SJCRH30 (cell line): ENCODE data around the gene GUCY2D. TPM values are rescaled to one million over a fixed set of nuclear protein-coding genes. Genes with fewer than 3 reads are reported as not detected.
"Not testable (repeated sequence)": the region's sequence is repeated elsewhere in the genome, so short reads cannot be mapped to it uniquely, and the experiment has no call there.

Experiments
- DNase-seq, 2 experiments: peaks; one replicate each; pipeline ENCODE4 v3.0.0-alpha.2; 2015 to 2020
- H3K27ac ChIP-seq: fragments of 250-450 bp; sonication (Bioruptor Pico); 2 replicates; pipeline ENCODE4 v1.5.1; 2020; ENCODE audit warnings: mild to moderate bottlenecking, moderate library complexity
- H3K27me3 ChIP-seq: fragments of 250-450 bp; sonication (Bioruptor Pico); 2 replicates; pipeline ENCODE4 v1.5.1; 2020; ENCODE audit warnings: mild to moderate bottlenecking, moderate library complexity
- H3K36me3 ChIP-seq: fragments of 250-450 bp; sonication (Bioruptor Pico); 2 replicates; pipeline ENCODE4 v1.5.1; 2020; ENCODE audit warnings: mild to moderate bottlenecking, moderate library complexity
- H3K4me1 ChIP-seq: fragments of 250-450 bp; sonication (Bioruptor Pico); 2 replicates; pipeline ENCODE4 v1.5.1; 2020; ENCODE audit warnings: mild to moderate bottlenecking, moderate library complexity
- H3K4me3 ChIP-seq: fragments of 250-450 bp; sonication (Bioruptor Pico); 2 replicates; pipeline ENCODE4 v1.5.1; 2020; ENCODE audit warnings: mild to moderate bottlenecking, moderate library complexity
- H3K9me3 ChIP-seq: fragments of 250-450 bp; sonication (Bioruptor Pico); replicated peaks from 2 replicates; pipeline ENCODE4 v1.5.1; 2020; ENCODE audit warnings: mild to moderate bottlenecking, moderate library complexity
- total RNA-seq: library from RNA; depleted of rRNA; stranded (reverse); fragments of >200 nt; shearing (Covaris generic); gene quantifications from 2 replicates; pipeline ENCODE4 v1.2.3, GENCODE V29; 2014; rRNA removed

GUCY2D gene
- total RNA-seq = not detected in 2 replicates

DNA sequence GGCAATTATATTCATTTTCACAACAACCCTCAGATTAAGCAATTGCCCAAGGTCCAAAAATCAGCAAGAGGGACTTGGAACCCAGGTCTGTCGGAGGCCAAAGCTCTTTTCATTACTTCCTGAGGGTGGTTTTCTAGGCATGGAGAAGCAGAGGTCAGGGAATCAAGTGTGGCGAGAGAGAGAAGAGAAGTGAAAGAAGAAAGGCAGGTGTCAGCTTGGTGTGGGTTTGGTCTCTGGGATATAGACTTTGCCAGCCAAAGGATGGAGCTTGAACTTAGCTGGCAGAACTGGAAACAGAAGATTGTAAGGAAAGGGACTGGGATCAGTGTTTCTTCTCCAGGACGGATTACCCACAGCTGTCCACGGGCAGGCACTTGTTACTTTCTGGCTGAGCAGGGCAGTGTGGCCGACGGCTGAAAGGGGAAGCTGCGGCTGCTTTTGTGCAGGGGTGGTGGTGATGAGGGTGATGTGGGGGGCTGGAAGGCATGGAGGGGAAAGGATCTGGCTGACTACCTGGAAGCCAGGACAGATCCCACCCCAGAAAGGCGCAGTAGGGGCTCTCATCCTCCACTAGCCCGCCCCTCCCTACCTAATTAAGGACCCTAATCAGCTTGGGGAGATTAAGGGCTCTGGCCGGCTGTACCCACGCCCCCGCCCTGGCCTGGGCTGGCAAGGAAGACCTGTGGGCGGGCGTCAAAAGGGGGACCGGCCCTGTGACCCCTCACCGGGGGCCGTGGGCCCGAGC lies at the start of gene GUCY2D:
Gene GUCY2D (plus strand): TSS at position 640 of the 745 bp plus-strand sequence. CDS start 433 bp downstream, outside the sequence.
- H3K4me1 ChIP-seq = no peaks in the 10 kb centered on the region
- DNase-seq = no peak
- no peak within 1 kb of the TSS for H3K27ac ChIP-seq
- no peaks in the 10 kb centered on the region for H3K9me3 ChIP-seq
- H3K27me3 ChIP-seq = no peaks in the 10 kb centered on the region
- no peak within 1 kb of the TSS for H3K4me3 ChIP-seq
- no peaks in the 10 kb centered on the region for H3K36me3 ChIP-seq

DNA sequence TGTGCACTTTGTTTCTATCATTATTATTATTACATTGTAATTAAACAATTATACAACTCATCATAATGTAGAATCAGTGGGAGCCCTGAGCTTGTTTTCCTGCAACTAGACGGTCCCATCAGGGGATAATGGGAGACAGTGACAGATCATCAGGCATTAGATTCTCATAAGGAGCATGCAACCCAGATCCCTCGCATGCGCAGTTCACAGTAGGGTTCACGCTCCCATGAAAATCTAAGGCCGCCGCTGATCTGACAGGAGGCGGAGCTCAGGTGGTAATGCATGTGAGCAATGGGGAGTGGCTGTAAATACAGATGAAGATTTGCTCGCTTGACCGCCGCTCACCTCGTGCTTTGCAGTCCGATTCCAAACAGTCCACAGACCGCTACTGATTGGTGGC lies 49.1 kb upstream of the GUCY2D start:
- not testable (repeated sequence) for DNase-seq, H3K27me3 ChIP-seq, H3K27ac ChIP-seq, H3K9me3 ChIP-seq, H3K4me1 ChIP-seq, H3K36me3 ChIP-seq, H3K4me3 ChIP-seq

DNA sequence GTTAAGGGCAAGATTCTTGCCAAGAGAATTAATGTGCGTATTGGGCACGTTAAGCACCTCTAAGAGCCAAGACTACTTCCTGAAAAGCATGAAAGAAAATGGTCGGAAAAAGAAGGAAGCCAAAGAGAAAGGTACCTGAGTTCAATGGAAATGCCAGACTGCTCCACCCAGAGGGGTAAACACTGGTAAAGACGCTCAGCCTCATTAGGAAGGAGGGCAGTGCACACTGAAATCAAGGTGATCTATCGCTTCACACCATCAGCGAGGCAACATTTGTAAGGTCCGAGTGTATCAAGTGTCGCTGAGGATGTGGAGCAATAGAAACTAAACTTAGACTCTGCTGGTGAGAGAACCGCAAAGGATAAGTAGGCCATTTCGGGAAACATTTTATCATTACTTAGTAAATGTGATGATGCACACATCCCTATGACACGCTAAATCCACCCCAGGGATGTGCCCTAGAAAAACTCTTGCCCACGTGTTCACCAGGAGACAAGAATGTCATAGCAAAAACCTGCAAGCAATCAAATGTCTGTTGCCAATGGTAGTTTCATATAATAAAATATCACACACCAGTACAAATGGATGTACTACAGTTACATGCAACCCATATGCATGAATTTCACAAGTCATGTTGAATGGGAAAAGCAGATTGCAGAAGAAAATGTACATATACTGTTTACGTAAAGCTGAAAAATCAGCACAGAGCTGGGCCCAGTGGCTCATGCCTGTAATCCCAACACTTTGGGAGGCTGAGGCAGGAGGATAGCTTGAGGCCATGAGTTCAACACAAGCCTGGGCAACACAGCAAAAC lies 46.8 kb upstream of the GUCY2D start:
- H3K4me3 ChIP-seq = no peak overlapping the region
- no peaks in the 10 kb centered on the region for H3K4me1 ChIP-seq
- no peak overlapping the region for H3K27ac ChIP-seq
- no peaks in the 10 kb centered on the region for H3K27me3 ChIP-seq
- no peak for DNase-seq
- H3K36me3 ChIP-seq = no peaks in the 10 kb centered on the region
- H3K9me3 ChIP-seq = no peaks in the 10 kb centered on the region

DNA sequence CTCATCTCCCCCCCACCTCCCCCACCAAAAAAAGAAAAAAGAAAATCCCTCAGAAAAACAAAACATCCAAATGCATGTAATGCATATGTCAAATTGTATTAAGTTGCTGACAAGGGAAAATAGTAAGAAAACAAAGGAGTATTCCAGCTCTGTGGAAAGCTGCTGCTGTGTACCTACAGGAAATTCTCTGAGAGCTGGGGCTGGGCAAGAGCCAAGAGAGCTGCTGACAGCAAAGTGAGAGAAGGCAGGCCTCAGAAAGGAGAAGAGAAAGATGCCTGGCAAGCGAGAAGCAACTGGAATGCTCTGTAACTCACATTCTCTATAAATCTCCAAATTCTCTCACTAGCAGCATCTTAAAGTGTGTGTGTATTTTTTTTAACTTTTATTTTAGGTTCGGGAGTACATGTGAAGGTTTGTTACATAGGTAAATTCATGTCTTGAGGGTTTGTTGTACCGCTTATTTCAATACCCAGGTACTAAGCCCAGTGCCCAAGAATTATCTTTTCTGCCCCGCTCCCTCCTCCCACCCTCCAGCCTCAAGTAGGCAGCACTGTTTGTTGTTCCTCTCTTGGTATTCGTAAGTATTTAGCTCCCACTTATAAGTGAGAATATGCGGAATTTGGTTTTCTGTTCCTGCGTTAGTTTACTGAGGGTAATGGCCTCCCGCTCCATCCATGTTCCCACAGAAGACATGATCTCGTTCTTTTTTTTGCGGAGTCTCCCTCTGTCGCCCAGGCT lies 46.0 kb upstream of the GUCY2D start:
- Histone ChIP-seq H3K27ac (no peak overlapping the region), H3K9me3 (no peaks in the 10 kb centered on the region), H3K4me1 (no peaks in the 10 kb centered on the region), H3K4me3 (no peak overlapping the region), H3K36me3 (no peaks in the 10 kb centered on the region), H3K27me3 (no peaks in the 10 kb centered on the region)
- DNase-seq = no peak

DNA sequence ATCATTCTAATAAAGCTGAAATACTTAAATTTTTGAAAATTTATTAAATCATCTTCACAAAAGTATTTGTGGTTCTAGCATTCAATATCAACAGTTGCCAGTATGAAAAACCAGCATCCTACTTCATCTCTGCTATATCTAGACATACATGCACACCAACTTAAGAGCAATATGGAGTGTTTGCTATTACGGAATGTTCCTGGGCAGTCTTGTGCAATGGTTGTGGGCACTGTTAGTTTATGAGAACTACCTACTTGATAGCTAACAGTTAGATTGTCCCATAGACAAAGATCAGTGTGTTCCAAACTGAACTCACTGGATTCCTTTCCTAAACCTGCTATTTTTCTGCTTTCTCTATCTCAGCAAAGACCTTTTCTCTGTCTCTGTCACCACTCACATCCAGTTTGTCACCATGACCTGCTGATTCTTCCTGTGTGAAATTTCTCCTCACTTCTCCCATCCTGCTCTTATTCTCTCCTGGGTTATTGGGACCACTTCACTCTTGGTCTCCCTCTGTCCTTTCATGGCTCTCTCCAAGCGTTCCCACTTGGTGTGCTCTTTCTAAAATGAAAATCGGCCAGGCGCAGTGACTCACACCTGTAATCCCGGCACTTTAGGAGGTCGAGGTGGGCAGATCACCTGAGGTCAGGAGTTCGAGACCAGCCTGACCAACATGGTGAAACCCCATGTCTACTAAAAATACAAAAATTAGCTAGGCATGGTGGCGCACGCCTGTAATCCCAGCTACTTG lies 42.7 kb upstream of the GUCY2D start:
- no peaks in the 10 kb centered on the region for H3K27me3 ChIP-seq
- no peaks in the 10 kb centered on the region for H3K4me1 ChIP-seq
- H3K36me3 ChIP-seq = no peaks in the 10 kb centered on the region
- no peak overlapping the region for H3K27ac ChIP-seq
- H3K9me3 ChIP-seq = no peaks in the 10 kb centered on the region
- H3K4me3 ChIP-seq = no peak overlapping the region
- DNase-seq = no peak

DNA sequence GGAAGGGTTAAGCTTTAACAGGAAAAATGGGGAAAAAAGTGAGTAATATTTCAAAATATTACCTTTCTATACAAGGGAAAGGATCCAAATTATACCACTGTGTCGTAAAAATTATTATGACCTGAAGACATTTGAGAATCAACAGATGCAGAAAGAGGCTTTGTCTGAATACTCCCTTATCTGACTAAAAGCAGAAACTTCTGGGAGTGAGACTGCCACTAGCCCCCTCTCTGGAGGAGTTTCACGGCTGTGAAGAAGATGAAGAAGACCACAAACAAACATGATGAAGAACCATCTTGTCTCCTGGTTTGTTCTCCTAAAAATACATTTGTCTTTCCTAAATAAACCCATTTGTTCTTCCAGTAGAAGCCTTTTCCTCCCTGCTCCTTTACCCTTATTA lies 41.0 kb upstream of the GUCY2D start:
- no peaks in the 10 kb centered on the region for H3K4me1 ChIP-seq

DNA sequence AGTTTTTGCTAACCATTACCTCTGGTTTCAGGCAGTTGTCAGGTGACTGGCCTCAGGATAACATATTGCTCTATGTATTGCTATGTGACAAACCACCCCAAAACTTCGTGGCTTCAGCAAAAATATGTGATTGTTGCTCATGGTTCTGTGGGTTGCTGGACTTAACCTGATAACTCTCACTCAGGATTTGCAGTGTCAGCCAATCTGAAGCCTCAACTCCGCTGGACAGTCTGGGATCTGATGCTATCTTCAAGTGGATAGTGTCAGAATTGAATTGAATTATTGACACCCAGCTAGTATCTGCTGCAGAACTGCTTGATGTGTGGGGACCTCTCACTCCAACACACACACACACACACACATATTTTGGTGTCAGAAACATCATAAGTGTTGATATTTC lies 34.7 kb upstream of the GUCY2D start:
- H3K4me3 ChIP-seq = no peak overlapping the region

More for the DNA sequence above, 41.0 kb upstream of the GUCY2D start:
- H3K27me3 ChIP-seq = no peaks in the 10 kb centered on the region
- H3K4me3 ChIP-seq = no peak overlapping the region
- H3K9me3 ChIP-seq = no peaks in the 10 kb centered on the region
- H3K27ac ChIP-seq = no peak overlapping the region
- no peaks in the 10 kb centered on the region for H3K36me3 ChIP-seq
- DNase-seq = no peak

DNA sequence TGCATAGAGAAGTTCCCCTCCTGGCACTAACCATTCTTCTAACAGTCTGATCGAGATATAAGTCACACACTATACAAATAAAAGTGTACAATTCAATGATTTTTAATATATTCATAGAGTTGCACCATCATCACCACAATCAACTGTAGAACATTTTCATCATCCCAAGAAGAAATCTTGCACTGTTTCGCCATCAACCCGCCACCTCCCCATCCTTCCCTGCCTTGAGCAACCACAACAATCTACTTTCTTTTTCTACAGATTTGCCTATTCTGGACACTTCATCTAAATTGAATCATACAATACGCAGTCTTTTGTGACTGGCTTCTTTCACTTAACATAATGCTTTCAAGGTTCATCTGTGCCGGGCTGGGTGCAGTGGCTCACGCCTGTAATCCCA lies 33.0 kb upstream of the GUCY2D start:
- DNase-seq = no peak
- Histone ChIP-seq H3K4me3 (no peak overlapping the region), H3K9me3 (no peaks in the 10 kb centered on the region), H3K4me1 (no peaks in the 10 kb centered on the region), H3K36me3 (no peaks in the 10 kb centered on the region), H3K27me3 (no peaks in the 10 kb centered on the region), H3K27ac (no peak overlapping the region)

More for the DNA sequence above, 34.7 kb upstream of the GUCY2D start:
- Histone ChIP-seq H3K4me1 (no peaks in the 10 kb centered on the region), H3K27me3 (no peaks in the 10 kb centered on the region), H3K27ac (no peak overlapping the region), H3K36me3 (no peaks in the 10 kb centered on the region), H3K9me3 (no peaks in the 10 kb centered on the region)
- no peak for DNase-seq

DNA sequence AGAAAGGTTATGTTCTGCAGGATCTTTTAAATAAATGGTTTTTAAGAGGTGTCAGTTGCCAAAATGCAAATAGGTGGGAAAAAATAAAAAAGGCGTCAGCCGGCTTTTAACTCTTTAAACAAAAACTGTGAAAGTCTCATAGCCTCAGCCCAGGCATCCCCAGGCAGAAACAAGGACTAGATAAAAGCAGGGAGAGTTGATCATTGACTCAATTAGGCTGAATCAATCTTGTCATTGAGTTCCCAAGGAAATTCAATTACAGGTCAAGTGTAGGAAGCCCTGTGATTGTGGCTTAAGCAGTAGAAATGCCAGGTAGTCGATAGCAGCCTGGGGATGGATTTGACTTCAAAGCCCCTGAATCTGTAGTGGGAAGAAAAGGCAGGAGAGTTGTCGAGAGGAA lies 30.8 kb upstream of the GUCY2D start:
- no peak for DNase-seq
- H3K27ac ChIP-seq = no peak overlapping the region
- no peaks in the 10 kb centered on the region for H3K36me3 ChIP-seq

DNA sequence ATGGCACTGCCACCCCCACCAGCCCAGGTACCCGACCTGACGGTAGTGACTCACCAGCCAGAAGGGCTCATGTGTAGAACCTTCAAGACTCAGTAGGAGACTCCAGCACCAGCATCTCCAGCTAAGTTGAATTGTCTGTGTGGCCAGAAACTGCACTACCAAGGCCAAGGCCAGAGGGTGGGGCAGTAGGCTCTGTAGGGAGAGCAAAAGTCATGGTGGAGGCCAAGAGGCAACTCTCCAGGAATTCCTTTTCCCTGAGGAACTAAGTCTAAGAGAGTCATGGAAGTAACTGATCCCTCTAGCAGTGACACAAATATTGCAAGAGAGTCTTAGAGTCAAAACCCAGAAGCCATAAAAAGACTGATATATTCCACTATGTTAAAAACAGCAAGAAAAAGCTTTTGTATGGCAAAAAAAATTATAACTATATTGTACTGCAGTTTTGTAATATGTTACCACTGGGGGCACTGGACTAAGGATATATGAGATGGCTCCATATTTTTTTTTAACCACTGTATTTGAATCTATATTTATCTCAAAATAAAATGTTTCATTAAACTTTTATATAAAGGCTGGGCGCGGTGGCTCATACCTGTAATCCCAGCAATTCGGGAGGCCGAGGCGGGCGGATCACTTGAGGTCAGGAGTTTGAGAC lies 30.2 kb upstream of the GUCY2D start:
- H3K27ac ChIP-seq = no peak overlapping the region
- no peak overlapping the region for H3K4me3 ChIP-seq
- no peaks in the 10 kb centered on the region for H3K9me3 ChIP-seq
- H3K27me3 ChIP-seq = no peaks in the 10 kb centered on the region
- H3K4me1 ChIP-seq = no peaks in the 10 kb centered on the region
- DNase-seq = no peak
- H3K36me3 ChIP-seq = no peaks in the 10 kb centered on the region

More for the DNA sequence above, 30.8 kb upstream of the GUCY2D start:
- no peak overlapping the region for H3K4me3 ChIP-seq
- H3K4me1 ChIP-seq = no peaks in the 10 kb centered on the region
- H3K9me3 ChIP-seq = no peaks in the 10 kb centered on the region
- no peaks in the 10 kb centered on the region for H3K27me3 ChIP-seq

DNA sequence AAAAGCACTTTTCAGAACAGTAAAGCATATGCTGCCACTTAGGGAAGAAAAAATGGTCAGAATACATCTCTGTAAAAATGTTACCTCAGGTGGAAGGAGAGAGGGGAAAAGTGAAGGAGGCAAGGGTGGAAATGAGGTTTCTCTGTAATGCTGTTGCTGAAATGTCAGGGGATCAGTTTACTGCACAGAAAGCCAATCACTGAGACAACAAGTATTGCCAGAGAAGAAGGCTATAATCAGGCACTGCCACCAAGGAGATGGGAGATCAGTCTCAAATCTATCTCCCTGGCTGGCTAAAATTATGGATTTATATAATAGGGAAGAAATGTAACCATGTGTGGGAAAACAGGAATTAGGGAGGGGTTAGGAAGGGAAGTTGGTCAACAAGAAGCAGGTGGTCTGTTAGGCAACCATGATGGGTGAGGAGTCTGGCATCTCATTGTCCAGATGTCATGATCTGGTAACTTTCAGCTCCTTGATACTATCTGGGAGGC lies 27.7 kb upstream of the GUCY2D start:
- H3K27ac ChIP-seq = no peak overlapping the region
- no peaks in the 10 kb centered on the region for H3K9me3 ChIP-seq
- no peaks in the 10 kb centered on the region for H3K4me1 ChIP-seq
- H3K4me3 ChIP-seq = no peak overlapping the region
- no peaks in the 10 kb centered on the region for H3K27me3 ChIP-seq
- H3K36me3 ChIP-seq = no peaks in the 10 kb centered on the region
- no peak for DNase-seq

DNA sequence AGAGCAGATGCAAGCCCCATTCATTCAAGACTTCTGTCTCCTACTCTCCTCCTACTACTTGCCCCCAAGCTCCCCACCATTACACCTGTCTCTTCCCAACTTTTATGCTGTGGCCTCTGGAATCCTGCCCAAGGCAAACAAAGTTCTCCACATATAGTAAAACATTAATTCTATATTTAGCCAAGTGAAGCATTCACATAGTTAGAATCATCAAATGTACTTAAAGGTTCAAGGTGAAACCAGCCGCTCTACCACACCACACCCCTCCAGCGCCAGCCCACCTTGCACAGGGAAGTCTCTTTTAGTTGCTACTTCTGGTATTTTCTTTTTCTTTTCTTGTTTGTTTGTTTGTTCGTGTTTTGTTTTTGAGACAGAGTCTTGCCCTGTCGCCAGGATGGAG lies 25.4 kb upstream of the GUCY2D start:
- no peaks in the 10 kb centered on the region for H3K9me3 ChIP-seq
- no peak for DNase-seq
- no peaks in the 10 kb centered on the region for H3K36me3 ChIP-seq
- H3K4me3 ChIP-seq = no peak overlapping the region
- no peak overlapping the region for H3K27ac ChIP-seq
- no peaks in the 10 kb centered on the region for H3K4me1 ChIP-seq
- no peaks in the 10 kb centered on the region for H3K27me3 ChIP-seq

DNA sequence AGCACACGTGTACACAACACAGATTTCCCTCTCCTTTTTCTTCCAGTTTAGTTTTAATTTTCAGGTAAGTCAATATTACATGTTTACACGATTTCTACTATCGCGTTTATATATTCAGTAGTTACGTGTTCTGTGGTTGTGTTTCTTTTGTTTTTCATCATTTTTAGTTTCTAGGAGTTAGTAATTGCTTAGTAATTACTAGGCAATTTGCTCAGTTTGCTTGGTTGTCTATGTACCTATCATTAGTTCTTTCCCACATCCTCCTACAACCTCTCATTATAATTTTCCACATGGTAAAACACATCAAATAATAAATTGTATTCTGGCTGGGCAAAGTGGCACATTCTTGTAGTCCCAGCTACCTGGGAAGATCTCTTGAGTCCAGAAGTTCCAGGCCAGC lies 24.6 kb upstream of the GUCY2D start:
- H3K27me3 ChIP-seq = no peaks in the 10 kb centered on the region
- no peaks in the 10 kb centered on the region for H3K9me3 ChIP-seq
- no peak overlapping the region for H3K4me3 ChIP-seq
- H3K4me1 ChIP-seq = no peaks in the 10 kb centered on the region
- DNase-seq = no peak
- H3K27ac ChIP-seq = no peak overlapping the region
- no peaks in the 10 kb centered on the region for H3K36me3 ChIP-seq

DNA sequence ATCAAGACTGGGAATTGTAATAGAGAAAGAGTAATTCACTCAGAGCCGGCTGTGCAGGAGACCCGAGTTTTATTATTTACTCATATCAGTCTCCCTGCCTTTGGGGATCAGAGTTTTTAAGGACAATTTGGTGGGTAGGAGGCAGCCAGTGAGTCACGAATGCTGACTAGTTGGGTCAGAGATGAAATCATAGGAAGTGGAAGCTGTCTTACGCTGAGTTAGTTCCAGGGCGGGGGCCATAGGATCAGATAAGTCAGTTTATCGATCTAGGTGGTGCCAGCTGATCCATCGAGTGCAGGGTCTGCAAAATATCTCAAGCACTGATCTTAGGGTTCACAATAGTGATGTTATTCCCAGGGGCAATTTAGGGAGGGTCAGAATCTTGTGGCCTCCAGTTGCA lies 20.2 kb upstream of the GUCY2D start:
- no peaks in the 10 kb centered on the region for H3K9me3 ChIP-seq
- H3K27ac ChIP-seq = no peak overlapping the region
- no peaks in the 10 kb centered on the region for H3K4me1 ChIP-seq
- no peaks in the 10 kb centered on the region for H3K36me3 ChIP-seq
- no peaks in the 10 kb centered on the region for H3K27me3 ChIP-seq
- no peak for DNase-seq
- no peak overlapping the region for H3K4me3 ChIP-seq
